ENCODE data around the gene FBXL19. TPM values are rescaled to one million over a fixed set of nuclear protein-coding genes. Genes with fewer than 3 reads are reported as not detected.

FBXL19 gene
- polyA plus RNA-seq, 1 donor = 17.6 TPM

GRCh38 chr16:30956601-30957455, 33.5 kb downstream of the FBXL19 start:
- no peaks in the 10 kb centered on the region for H3K27me3 ChIP-seq (ENCODE audit: control insufficient read depth, insufficient read depth, low read length)
- DNase-seq = peak; percentile 78 to 80
- WGBS (ENCODE audit: insufficient coverage, low lambda C conversion rate) = no CpG with 5 or more reads among the region's 42 CpGs
- peak overlapping the region; percentile 78 for H3K27ac ChIP-seq (ENCODE audit: low read length)
- no peaks in the 10 kb centered on the region for H3K9me3 ChIP-seq (ENCODE audit: control insufficient read depth, low read depth, low read length)
- peaks cover 31% of the 10 kb centered on the region for H3K4me1 ChIP-seq (ENCODE audit: control insufficient read depth, insufficient read depth, low read length)
- H3K4me3 ChIP-seq (ENCODE audit: low read length) = peak overlapping the region; percentile 53
- peaks cover 34% of the 10 kb centered on the region for H3K36me3 ChIP-seq (ENCODE audit: control insufficient read depth, insufficient read depth, low read length)

- WGBS (ENCODE audit: insufficient coverage, low lambda C conversion rate) = no CpG with 5 or more reads among the region's 85 CpGs
- DNase-seq = peak; percentile 92 to 95
- Histone ChIP-seq H3K27me3 (ENCODE audit: control insufficient read depth, insufficient read depth, low read length) (no peaks in the 10 kb centered on the region), H3K4me3 (ENCODE audit: low read length) (peak within 1 kb of the TSS; percentile 59), H3K4me1 (ENCODE audit: control insufficient read depth, insufficient read depth, low read length) (peaks cover 31% of the 10 kb centered on the region), H3K9me3 (ENCODE audit: control insufficient read depth, low read depth, low read length) (no peaks in the 10 kb centered on the region), H3K36me3 (ENCODE audit: control insufficient read depth, insufficient read depth, low read length) (peaks cover 41% of the 10 kb centered on the region), H3K27ac (ENCODE audit: low read length) (peak within 1 kb of the TSS; percentile 78)
These were observed 34.2 kb downstream of the FBXL19 start, which contains the start of gene SETD1A for GRCh38 chr16:30957456-30958174. Gene SETD1A (plus strand): TSS chr16:30957754. CDS start chr16:30958732, 978 bp downstream.

GRCh38 chr16:30958175-30959079, 35.1 kb downstream of the FBXL19 start:
- no CpG with 5 or more reads among the region's 55 CpGs for WGBS (ENCODE audit: insufficient coverage, low lambda C conversion rate)
- Histone ChIP-seq H3K27me3 (ENCODE audit: control insufficient read depth, insufficient read depth, low read length) (no peaks in the 10 kb centered on the region), H3K4me1 (ENCODE audit: control insufficient read depth, insufficient read depth, low read length) (peaks cover 28% of the 10 kb centered on the region), H3K27ac (ENCODE audit: low read length) (no peak overlapping the region), H3K36me3 (ENCODE audit: control insufficient read depth, insufficient read depth, low read length) (peaks cover 43% of the 10 kb centered on the region), H3K9me3 (ENCODE audit: control insufficient read depth, low read depth, low read length) (no peaks in the 10 kb centered on the region), H3K4me3 (ENCODE audit: low read length) (peak overlapping the region; percentile 59)
- no peak for DNase-seq

GRCh38 chr16:30961384-30961783, 38.0 kb downstream of the FBXL19 start:
- Histone ChIP-seq H3K4me3 (ENCODE audit: low read length) (no peak overlapping the region), H3K4me1 (ENCODE audit: control insufficient read depth, insufficient read depth, low read length) (peaks cover 12% of the 10 kb centered on the region), H3K27ac (ENCODE audit: low read length) (no peak overlapping the region), H3K36me3 (ENCODE audit: control insufficient read depth, insufficient read depth, low read length) (peaks cover 66% of the 10 kb centered on the region), H3K27me3 (ENCODE audit: control insufficient read depth, insufficient read depth, low read length) (no peaks in the 10 kb centered on the region), H3K9me3 (ENCODE audit: control insufficient read depth, low read depth, low read length) (no peaks in the 10 kb centered on the region)
- WGBS (ENCODE audit: insufficient coverage, low lambda C conversion rate) = 100% methylated on average over 1 of the region's 11 CpGs
- DNase-seq = no peak

- H3K27ac ChIP-seq (ENCODE audit: low read length) = no peak overlapping the region
- H3K4me3 ChIP-seq (ENCODE audit: low read length) = no peak overlapping the region
- peaks cover 85% of the 10 kb centered on the region for H3K36me3 ChIP-seq (ENCODE audit: control insufficient read depth, insufficient read depth, low read length)
- DNase-seq = no peak
- H3K27me3 ChIP-seq (ENCODE audit: control insufficient read depth, insufficient read depth, low read length) = no peaks in the 10 kb centered on the region
- peaks cover under 1% of the 10 kb centered on the region for H3K4me1 ChIP-seq (ENCODE audit: control insufficient read depth, insufficient read depth, low read length)
- no peaks in the 10 kb centered on the region for H3K9me3 ChIP-seq (ENCODE audit: control insufficient read depth, low read depth, low read length)
- WGBS (ENCODE audit: insufficient coverage, low lambda C conversion rate) = no CpG with 5 or more reads among the region's 18 CpGs
These were observed 40.6 kb downstream of the FBXL19 start for GRCh38 chr16:30963925-30964511.

GRCh38 chr16:30964574-30965226, 41.3 kb downstream of the FBXL19 start:
- Histone ChIP-seq H3K27ac (ENCODE audit: low read length) (no peak overlapping the region), H3K9me3 (ENCODE audit: control insufficient read depth, low read depth, low read length) (no peaks in the 10 kb centered on the region), H3K4me3 (ENCODE audit: low read length) (no peak overlapping the region), H3K36me3 (ENCODE audit: control insufficient read depth, insufficient read depth, low read length) (peaks cover 85% of the 10 kb centered on the region), H3K4me1 (ENCODE audit: control insufficient read depth, insufficient read depth, low read length) (no peaks in the 10 kb centered on the region), H3K27me3 (ENCODE audit: control insufficient read depth, insufficient read depth, low read length) (no peaks in the 10 kb centered on the region)
- no peak for DNase-seq
- WGBS (ENCODE audit: insufficient coverage, low lambda C conversion rate) = 91% methylated on average over 6 of the region's 33 CpGs

GRCh38 chr16:30965436-30965835, 42.1 kb downstream of the FBXL19 start:
- Histone ChIP-seq H3K4me3 (ENCODE audit: low read length) (no peak overlapping the region), H3K36me3 (ENCODE audit: control insufficient read depth, insufficient read depth, low read length) (peaks cover 81% of the 10 kb centered on the region), H3K9me3 (ENCODE audit: control insufficient read depth, low read depth, low read length) (no peaks in the 10 kb centered on the region), H3K4me1 (ENCODE audit: control insufficient read depth, insufficient read depth, low read length) (no peaks in the 10 kb centered on the region), H3K27me3 (ENCODE audit: control insufficient read depth, insufficient read depth, low read length) (no peaks in the 10 kb centered on the region), H3K27ac (ENCODE audit: low read length) (no peak overlapping the region)
- no CpG with 5 or more reads among the region's 15 CpGs for WGBS (ENCODE audit: insufficient coverage, low lambda C conversion rate)
- no peak for DNase-seq

- peaks cover 81% of the 10 kb centered on the region for H3K36me3 ChIP-seq (ENCODE audit: control insufficient read depth, insufficient read depth, low read length)
- no peak overlapping the region for H3K4me3 ChIP-seq (ENCODE audit: low read length)
- no peak for DNase-seq
- H3K9me3 ChIP-seq (ENCODE audit: control insufficient read depth, low read depth, low read length) = no peaks in the 10 kb centered on the region
- no peaks in the 10 kb centered on the region for H3K27me3 ChIP-seq (ENCODE audit: control insufficient read depth, insufficient read depth, low read length)
- no peaks in the 10 kb centered on the region for H3K4me1 ChIP-seq (ENCODE audit: control insufficient read depth, insufficient read depth, low read length)
- H3K27ac ChIP-seq (ENCODE audit: low read length) = no peak overlapping the region
- no CpG with 5 or more reads among the region's 19 CpGs for WGBS (ENCODE audit: insufficient coverage, low lambda C conversion rate)
These were observed 42.8 kb downstream of the FBXL19 start for GRCh38 chr16:30966033-30966619.

GRCh38 chr16:30967795-30968194, 44.4 kb downstream of the FBXL19 start:
- no peaks in the 10 kb centered on the region for H3K27me3 ChIP-seq (ENCODE audit: control insufficient read depth, insufficient read depth, low read length)
- H3K27ac ChIP-seq (ENCODE audit: low read length) = no peak overlapping the region
- H3K36me3 ChIP-seq (ENCODE audit: control insufficient read depth, insufficient read depth, low read length) = peaks cover 79% of the 10 kb centered on the region
- no peak for DNase-seq
- no CpG with 5 or more reads among the region's 4 CpGs for WGBS (ENCODE audit: insufficient coverage, low lambda C conversion rate)
- H3K4me3 ChIP-seq (ENCODE audit: low read length) = no peak overlapping the region
- no peaks in the 10 kb centered on the region for H3K4me1 ChIP-seq (ENCODE audit: control insufficient read depth, insufficient read depth, low read length)
- H3K9me3 ChIP-seq (ENCODE audit: control insufficient read depth, low read depth, low read length) = no peaks in the 10 kb centered on the region

All from large intestine (tissue), 3 donors.